ENCODE data around the gene C3.

DNA sequence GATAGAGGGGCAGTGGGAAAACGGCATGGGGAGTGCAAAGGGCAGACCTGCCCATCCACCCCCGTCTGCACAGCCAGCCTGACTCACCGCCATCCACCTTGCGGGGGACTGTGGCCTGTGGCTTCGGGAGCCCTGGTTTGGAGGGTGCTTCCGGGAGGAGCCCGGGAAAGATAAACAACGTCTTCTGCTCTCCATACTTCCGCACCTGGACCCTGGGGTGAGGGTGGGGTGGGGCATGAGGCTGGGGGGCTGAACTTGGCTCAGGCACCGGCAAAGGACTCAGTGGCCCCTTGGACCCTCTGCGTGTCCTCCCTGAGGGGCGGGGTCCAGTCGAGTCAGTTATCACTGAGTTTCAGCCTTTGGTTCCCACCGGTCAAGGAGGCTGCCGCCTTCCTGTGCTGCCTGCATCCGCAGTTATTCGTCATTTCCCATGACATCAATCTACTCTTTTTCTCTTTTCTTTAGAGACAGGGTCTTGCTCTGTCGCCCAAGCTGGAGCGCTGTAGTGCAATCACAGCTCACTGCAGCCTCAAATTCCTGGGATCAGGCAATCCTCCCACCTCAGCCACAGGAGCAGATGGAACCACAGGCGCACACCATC, 13.7 kb upstream of the C3 start:
- TF ChIP-seq CTCF (IDR thresholded peaks at IDR 0.05) (no peak), POLR2A (IDR thresholded peaks at IDR 0.05) (no peak)
